ENCODE data around the gene GOLGA2.

GOLGA2 gene

DNA sequence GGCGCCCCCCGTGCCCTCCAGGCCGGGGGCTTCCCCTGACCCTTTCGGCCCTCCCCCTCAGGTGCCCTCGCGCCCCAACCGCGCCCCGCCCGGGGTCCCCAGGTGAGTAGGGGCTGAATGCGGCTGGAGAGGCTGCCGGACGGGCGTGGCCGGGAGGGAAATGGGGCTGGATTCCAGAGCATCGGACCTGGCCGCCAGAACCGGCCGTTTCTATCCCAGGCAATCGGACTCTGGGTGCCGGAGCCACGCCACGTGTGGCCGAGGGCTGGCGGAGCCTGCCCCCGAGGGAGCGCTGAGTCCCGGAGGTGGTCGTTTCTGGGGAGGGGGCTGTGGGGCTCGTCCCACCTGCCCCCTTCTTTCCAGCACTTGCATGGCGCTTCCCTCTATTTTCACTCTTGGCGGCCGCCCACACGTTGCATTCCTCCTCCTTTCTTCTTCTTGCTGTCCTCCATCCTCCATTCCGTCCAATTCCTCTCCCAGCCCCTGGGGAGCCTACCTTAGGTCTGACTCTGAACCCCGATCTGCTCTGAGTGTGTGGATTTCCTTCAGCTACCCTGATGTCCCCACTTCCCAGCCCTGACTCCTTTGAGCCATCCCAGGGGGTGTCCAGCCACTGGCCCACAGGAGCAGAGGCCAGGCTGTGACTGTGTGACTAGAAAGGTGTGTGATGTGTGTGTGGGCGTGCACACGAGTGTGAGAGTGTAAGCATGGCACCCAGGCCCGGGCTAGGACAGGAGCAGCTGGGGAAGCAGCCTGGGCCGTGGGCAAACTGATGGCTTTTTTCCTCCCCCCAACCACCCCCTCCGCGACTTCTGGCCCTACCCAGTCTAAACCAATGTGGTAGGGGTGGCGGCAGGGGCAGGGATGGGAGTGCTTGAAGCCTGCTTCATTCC lies 24.7 kb downstream of the GOLGA2 start:
- FAIRE-seq: no peak
- no peak for DNase-seq (ENCODE audit: insufficient read length, low spot score)
- TF ChIP-seq, protein P1, sequence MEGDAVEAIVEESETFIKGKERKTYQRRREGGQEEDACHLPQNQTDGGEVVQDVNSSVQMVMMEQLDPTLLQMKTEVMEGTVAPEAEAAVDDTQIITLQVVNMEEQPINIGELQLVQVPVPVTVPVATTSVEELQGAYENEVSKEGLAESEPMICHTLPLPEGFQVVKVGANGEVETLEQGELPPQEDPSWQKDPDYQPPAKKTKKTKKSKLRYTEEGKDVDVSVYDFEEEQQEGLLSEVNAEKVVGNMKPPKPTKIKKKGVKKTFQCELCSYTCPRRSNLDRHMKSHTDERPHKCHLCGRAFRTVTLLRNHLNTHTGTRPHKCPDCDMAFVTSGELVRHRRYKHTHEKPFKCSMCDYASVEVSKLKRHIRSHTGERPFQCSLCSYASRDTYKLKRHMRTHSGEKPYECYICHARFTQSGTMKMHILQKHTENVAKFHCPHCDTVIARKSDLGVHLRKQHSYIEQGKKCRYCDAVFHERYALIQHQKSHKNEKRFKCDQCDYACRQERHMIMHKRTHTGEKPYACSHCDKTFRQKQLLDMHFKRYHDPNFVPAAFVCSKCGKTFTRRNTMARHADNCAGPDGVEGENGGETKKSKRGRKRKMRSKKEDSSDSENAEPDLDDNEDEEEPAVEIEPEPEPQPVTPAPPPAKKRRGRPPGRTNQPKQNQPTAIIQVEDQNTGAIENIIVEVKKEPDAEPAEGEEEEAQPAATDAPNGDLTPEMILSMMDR (IDR thresholded peaks at IDR 0.05; ENCODE audit: insufficient read depth, missing control alignments): no peak

DNA sequence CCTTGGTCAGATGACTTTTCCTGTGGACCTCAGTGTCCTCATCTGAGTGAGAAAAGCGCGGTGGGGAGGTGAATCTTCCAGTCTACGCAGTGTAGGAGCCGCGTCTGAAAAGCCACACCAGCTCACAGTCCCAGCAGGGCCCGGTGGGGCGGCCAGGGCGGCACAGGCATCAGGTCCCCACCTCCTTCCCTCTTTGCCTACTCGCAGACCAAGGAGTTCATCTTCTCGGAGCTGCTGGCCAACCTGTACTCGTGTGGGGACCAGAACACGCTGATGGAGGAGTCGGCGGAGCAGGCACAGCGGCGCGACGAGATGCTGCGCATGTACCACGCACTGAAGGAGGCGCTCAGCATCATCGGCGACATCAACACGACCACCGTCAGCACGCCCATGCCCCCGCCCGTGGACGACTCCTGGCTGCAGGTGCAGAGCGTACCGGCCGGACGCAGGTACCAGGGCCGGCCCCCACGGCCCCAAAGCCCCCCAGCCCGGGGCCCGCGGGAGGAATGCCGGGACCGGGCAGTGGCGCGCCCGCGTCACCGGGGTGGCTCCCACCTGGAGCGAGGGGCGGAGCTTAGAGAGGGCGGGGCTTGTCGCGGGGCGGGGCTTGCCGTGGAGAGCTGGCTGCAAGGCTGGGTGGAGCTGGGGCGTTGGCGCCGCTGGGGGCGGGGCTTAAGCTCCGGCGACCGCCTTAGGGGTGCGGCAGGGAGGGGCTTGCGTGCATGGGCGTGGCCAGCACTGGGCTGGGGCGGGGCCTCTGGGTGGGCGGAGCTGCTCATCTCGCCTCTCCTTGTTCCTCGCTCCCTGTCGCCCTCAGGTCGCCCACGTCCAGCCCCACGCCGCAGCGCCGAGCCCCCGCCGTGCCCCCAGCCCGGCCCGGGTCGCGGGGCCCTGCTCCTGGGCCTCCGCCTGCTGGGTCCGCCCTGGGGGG lies 25.6 kb downstream of the GOLGA2 start:
- DNase-seq (ENCODE audit: insufficient read length, low spot score) (no peak), FAIRE-seq (no peak)
- TF ChIP-seq, protein P1 (IDR thresholded peaks at IDR 0.05; ENCODE audit: insufficient read depth, missing control alignments): no peak

- FAIRE-seq (no peak), DNase-seq (ENCODE audit: insufficient read length, low spot score) (no peak)
- TF ChIP-seq, protein P1 (IDR thresholded peaks at IDR 0.05; ENCODE audit: insufficient read depth, missing control alignments): no peak
These were observed 26.3 kb downstream of the GOLGA2 start for GRCh38 chr9:128249558-128249907.

GRCh38 chr9:128247226-128247803 lies 28.5 kb downstream of the GOLGA2 start:
- FAIRE-seq: no peak
- no peak for DNase-seq (ENCODE audit: insufficient read length, low spot score)
- TF ChIP-seq, protein P1 (IDR thresholded peaks at IDR 0.05; ENCODE audit: insufficient read depth, missing control alignments): no peak

DNA sequence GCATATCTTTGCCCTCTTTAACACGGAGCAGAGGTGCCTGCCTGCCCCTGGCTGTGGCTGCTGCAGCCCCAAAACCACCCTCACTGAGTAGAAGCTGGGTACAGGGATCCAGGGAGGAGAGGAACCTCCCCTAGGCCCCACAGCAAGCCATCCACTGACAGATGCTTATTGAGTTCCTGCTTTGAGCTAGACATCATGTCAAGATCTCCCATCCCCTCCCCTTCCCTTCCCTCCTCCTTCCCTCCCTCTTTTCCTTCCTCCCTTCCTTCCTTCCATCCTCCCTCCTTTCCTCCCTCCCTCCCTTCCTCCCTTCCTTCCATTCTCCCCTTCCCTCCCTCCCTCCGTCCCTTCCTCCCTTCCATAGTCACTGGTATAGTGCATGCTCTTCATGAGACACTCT lies 29.3 kb downstream of the GOLGA2 start:
- TF ChIP-seq, protein P1 (IDR thresholded peaks at IDR 0.05; ENCODE audit: insufficient read depth, missing control alignments): no peak
- no peak for DNase-seq (ENCODE audit: insufficient read length, low spot score)
- FAIRE-seq: no peak

DNA sequence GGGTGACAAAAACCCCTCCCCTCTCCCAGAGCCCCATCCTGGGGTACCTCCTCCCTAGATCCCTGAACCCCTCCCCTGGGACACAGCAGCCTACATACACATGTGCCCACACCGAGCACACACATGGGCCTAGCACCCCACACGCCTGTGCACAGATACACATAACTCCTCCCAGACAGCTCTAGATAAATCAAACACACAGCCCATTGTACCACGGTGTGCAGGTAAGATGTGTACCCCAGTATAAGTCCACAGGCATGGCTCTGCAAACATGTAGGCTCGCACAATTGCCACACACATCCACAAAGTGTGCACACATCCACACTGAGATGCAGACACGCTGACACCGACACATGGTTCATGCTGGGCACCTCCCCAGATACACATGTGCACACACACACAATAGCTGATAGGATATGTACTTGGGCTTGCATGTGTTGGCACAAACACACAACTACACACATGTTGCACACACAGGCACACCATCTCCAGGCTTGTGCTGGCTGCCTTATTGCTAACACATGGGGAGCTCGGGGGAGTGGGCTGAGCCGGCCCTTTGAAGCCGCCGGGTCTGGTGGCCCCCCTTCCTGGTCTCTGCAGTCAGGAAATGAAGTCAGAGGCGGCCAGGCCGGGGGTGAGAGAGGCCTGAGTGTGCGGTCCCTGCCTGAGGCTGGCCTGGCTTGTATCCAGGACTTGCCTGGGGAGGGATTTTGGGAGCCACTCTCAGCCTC lies 30.2 kb downstream of the GOLGA2 start:
- DNase-seq (ENCODE audit: insufficient read length, low spot score): no peak
- FAIRE-seq: no peak
- TF ChIP-seq, protein P1 (IDR thresholded peaks at IDR 0.05; ENCODE audit: insufficient read depth, missing control alignments): no peak

Data from D721Med (cell line).